ENCODE measurements around the gene TRIM24. TPM values are rescaled to one million over a fixed set of nuclear protein-coding genes. Genes with fewer than 3 reads are reported as not detected.

TRIM24 gene
- total and polyA plus RNA-seq, 2 of the 13 experiments (the other 11 are each of a cell fraction or from before 2014, with no cell fraction given), result 100 to 106 TPM

DNA sequence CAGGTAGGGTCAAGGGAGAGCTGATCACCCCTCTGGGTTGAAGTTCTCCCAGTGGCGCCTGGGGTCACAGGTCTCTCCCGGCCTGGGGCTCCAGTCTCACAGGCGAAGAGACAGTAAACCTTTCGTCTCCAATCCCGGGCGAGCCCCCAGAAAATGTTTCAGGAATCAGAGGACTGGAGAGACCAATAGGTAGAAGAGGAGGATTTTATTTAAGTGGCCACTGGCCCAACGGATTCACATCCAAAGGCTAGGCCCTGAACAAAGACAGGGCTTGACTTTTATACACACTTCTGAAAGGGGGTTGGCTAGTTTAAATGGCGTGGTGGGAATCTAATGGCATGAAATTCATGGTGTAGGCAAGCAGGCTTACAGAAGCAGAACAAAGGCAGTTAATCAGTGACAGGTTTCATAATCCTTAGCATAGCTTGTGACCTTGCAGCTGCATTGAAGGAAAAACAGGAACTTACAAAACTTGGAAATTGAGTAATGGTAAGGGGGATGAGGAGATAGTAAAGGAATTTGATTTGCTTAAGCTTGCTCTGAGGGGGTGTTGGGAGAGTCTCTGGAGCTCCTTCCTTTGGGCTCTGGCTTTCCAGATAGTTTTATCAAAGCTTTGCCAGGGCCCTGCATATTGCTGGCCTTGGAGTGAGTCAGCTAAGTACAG is 105.5 kb downstream of the TRIM24 start (continued):
- 0 out of 2 replicates have a peak, but pooled peaks have one; percentile 0 for TF ChIP-seq ZNF292 (CRISPR knock-in tag; IDR thresholded peaks at IDR 0.05; ENCODE audit: borderline replicate concordance, low read depth)
- no peak for TF ChIP-seq SRSF1 (optimal IDR thresholded peaks at IDR 0.05; ENCODE audit: low read depth, low read length)
- no peak for TF ChIP-seq STAT5B (CRISPR knock-in tag; IDR thresholded peaks at IDR 0.05)
- no peak for TF ChIP-seq XBP1 (CRISPR knock-in tag; IDR thresholded peaks at IDR 0.05)
- TF ChIP-seq, protein P1, sequence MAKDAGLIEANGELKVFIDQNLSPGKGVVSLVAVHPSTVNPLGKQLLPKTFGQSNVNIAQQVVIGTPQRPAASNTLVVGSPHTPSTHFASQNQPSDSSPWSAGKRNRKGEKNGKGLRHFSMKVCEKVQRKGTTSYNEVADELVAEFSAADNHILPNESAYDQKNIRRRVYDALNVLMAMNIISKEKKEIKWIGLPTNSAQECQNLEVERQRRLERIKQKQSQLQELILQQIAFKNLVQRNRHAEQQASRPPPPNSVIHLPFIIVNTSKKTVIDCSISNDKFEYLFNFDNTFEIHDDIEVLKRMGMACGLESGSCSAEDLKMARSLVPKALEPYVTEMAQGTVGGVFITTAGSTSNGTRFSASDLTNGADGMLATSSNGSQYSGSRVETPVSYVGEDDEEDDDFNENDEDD (CRISPR knock-in tag; IDR thresholded peaks at IDR 0.05; ENCODE audit: borderline replicate concordance), result peak; percentile 41; the same call in 1 of the 2 replicates
- no peak for TF ChIP-seq KLF15 (CRISPR knock-in tag; IDR thresholded peaks at IDR 0.05; ENCODE audit: borderline replicate concordance)
- 0 out of 2 replicates have a peak, but pooled peaks have one; percentile 9 for TF ChIP-seq ZNF766 (CRISPR knock-in tag; IDR thresholded peaks at IDR 0.05; ENCODE audit: borderline replicate concordance)
- no peak for TF ChIP-seq ZNF468 (CRISPR knock-in tag; IDR thresholded peaks at IDR 0.05)
- no peak for TF ChIP-seq ZNF773 (CRISPR knock-in tag; IDR thresholded peaks at IDR 0.05; ENCODE audit: borderline replicate concordance)
- TF ChIP-seq DPF2 (CRISPR knock-in tag; IDR thresholded peaks at IDR 0.05; ENCODE audit: borderline replicate concordance, low read depth), result peak; percentile 76; the same call in 1 of the 2 replicates
- no peak; the same call in 1 of the 2 replicates for TF ChIP-seq RCOR2 (CRISPR knock-in tag; IDR thresholded peaks at IDR 0.05)
- no peak for TF ChIP-seq RELA (CRISPR knock-in tag; IDR thresholded peaks at IDR 0.05)
- TF ChIP-seq ZSCAN29 (CRISPR knock-in tag; conservative IDR thresholded peaks at IDR 0.05), result no peak
- TF ChIP-seq, protein P2, sequence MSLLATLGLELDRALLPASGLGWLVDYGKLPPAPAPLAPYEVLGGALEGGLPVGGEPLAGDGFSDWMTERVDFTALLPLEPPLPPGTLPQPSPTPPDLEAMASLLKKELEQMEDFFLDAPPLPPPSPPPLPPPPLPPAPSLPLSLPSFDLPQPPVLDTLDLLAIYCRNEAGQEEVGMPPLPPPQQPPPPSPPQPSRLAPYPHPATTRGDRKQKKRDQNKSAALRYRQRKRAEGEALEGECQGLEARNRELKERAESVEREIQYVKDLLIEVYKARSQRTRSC (CRISPR knock-in tag; IDR thresholded peaks at IDR 0.05; ENCODE audit: low read depth), result no peak
- TF ChIP-seq KLF13 (CRISPR knock-in tag; IDR thresholded peaks at IDR 0.05), result no peak
- no peak for TF ChIP-seq IKZF4 (CRISPR knock-in tag; IDR thresholded peaks at IDR 0.05; ENCODE audit: borderline replicate concordance, low read depth, not compliant biosample characterization)
- TF ChIP-seq ZNF788 (CRISPR knock-in tag; IDR thresholded peaks at IDR 0.05; ENCODE audit: borderline replicate concordance), result 0 out of 2 replicates have a peak, but pooled peaks have one; percentile 49
- TF ChIP-seq, protein P3, sequence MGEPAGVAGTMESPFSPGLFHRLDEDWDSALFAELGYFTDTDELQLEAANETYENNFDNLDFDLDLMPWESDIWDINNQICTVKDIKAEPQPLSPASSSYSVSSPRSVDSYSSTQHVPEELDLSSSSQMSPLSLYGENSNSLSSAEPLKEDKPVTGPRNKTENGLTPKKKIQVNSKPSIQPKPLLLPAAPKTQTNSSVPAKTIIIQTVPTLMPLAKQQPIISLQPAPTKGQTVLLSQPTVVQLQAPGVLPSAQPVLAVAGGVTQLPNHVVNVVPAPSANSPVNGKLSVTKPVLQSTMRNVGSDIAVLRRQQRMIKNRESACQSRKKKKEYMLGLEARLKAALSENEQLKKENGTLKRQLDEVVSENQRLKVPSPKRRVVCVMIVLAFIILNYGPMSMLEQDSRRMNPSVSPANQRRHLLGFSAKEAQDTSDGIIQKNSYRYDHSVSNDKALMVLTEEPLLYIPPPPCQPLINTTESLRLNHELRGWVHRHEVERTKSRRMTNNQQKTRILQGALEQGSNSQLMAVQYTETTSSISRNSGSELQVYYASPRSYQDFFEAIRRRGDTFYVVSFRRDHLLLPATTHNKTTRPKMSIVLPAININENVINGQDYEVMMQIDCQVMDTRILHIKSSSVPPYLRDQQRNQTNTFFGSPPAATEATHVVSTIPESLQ (CRISPR knock-in tag; conservative IDR thresholded peaks at IDR 0.05), result no peak
- 0 out of 2 replicates have a peak, but pooled peaks have one; percentile 38 for TF ChIP-seq RXRA (CRISPR knock-in tag; IDR thresholded peaks at IDR 0.05)
- TF ChIP-seq TAF15 (IDR thresholded peaks at IDR 0.05; ENCODE audit: low read depth, low read length, poor library complexity, severe bottlenecking), result no peak
- TF ChIP-seq SSRP1 (CRISPR knock-in tag; IDR thresholded peaks at IDR 0.05), result 0 out of 2 replicates have a peak, but pooled peaks have one; percentile 11
- TF ChIP-seq, protein P4, sequence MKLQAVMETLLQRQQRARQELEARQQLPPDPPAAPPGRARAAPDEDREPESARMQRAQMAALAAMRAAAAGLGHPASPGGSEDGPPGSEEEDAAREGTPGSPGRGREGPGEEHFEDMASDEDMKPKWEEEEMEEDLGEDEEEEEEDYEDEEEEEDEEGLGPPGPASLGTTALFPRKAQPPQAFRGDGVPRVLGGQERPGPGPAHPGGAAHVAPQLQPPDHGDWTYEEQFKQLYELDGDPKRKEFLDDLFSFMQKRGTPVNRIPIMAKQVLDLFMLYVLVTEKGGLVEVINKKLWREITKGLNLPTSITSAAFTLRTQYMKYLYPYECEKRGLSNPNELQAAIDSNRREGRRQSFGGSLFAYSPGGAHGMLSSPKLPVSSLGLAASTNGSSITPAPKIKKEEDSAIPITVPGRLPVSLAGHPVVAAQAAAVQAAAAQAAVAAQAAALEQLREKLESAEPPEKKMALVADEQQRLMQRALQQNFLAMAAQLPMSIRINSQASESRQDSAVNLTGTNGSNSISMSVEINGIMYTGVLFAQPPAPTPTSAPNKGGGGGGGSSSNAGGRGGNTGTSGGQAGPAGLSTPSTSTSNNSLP (IDR thresholded peaks at IDR 0.05; ENCODE audit: low read depth, low read length), result peak; percentile 35; the same call in 1 of the 2 replicates
- TF ChIP-seq, protein P5, sequence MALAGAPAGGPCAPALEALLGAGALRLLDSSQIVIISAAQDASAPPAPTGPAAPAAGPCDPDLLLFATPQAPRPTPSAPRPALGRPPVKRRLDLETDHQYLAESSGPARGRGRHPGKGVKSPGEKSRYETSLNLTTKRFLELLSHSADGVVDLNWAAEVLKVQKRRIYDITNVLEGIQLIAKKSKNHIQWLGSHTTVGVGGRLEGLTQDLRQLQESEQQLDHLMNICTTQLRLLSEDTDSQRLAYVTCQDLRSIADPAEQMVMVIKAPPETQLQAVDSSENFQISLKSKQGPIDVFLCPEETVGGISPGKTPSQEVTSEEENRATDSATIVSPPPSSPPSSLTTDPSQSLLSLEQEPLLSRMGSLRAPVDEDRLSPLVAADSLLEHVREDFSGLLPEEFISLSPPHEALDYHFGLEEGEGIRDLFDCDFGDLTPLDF (CRISPR knock-in tag; IDR thresholded peaks at IDR 0.05), result no peak
